Measurements from ENCODE around the gene P2RY6.
"Not testable (repeated sequence)": the region's sequence is repeated elsewhere in the genome, so short reads cannot be mapped to it uniquely, and the experiment has no call there.

P2RY6 gene, protein sequence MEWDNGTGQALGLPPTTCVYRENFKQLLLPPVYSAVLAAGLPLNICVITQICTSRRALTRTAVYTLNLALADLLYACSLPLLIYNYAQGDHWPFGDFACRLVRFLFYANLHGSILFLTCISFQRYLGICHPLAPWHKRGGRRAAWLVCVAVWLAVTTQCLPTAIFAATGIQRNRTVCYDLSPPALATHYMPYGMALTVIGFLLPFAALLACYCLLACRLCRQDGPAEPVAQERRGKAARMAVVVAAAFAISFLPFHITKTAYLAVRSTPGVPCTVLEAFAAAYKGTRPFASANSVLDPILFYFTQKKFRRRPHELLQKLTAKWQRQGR

DNA sequence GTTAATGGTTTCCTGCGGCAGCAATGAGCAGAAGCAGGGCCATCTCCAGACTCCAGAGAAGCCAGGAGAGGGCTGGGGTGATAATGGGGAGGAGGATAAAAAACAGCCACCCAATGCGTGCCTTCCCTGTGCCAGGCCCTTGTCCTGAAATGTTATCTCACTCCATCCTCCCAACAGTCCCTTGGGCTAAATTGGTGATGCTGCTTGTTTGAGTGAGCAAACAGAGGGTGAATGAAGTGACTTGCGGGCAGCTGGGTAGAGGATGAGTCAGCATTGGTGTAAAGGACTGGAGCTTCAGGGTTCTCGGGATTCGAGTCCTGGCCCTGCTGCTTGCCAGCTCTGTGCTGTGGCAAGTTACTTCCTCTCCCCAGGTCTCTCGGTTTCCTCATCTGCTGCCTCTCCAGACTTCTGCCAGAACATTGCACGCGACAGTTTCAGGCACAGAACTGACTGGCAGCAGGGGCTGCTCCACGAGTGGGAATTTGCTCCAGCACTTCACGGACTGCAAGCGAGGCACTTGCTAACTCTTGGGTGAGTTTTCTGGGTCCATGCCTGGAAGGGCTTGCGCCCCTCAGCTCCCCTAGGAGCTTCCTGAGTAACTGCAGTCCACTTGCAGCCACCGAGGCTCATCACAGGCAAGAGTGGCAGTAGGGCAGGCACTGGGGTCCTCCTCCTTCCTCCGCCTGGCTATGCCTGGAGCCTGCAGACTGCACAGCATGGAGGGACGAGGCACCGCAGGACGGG lies at the start of gene P2RY6:
Gene P2RY6 (plus strand): TSS at position 403 of the 744 bp plus-strand sequence. CDS start 24,181 bp downstream, outside the sequence.
- no peak for DNase-seq (ENCODE audit: low read depth in 2 of 2)

DNA sequence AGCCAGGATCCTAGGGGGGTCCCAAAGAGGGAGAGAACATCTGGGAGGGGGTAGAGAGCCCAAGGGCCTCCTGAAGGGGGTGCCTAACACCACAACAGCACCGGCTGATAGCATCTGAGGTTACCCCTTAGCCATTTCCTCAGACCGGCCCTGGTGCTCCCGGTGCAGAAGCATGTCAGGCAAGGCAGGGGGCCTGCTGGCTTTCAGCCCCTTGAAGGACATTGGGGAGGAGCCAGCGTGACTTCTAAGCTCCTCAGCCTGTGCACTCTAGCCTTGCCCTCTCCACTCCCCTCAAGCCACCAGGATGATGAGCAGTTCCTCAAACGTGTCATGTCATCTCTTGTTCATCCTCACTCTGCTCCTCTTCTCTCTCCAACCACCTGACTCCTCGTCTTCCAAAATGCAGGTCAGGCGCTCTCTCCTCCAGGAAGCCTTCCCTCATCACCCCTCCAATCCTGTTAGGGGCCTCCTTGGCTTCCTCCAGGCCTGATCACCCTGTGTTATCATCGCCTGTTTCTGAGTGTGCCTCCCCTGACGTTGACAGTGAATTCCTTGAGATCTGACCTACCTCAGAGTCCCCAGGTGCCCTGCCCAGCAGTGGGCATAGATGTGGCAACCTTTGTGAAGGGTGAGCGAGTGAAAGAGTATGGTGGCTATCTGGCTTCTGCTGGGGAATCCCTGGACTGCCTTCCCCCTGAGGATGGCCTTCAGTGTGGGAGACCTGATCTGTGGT lies 48.0 kb upstream of the P2RY6 start:
- no peak for DNase-seq (ENCODE audit: low read depth in 2 of 2)

DNA sequence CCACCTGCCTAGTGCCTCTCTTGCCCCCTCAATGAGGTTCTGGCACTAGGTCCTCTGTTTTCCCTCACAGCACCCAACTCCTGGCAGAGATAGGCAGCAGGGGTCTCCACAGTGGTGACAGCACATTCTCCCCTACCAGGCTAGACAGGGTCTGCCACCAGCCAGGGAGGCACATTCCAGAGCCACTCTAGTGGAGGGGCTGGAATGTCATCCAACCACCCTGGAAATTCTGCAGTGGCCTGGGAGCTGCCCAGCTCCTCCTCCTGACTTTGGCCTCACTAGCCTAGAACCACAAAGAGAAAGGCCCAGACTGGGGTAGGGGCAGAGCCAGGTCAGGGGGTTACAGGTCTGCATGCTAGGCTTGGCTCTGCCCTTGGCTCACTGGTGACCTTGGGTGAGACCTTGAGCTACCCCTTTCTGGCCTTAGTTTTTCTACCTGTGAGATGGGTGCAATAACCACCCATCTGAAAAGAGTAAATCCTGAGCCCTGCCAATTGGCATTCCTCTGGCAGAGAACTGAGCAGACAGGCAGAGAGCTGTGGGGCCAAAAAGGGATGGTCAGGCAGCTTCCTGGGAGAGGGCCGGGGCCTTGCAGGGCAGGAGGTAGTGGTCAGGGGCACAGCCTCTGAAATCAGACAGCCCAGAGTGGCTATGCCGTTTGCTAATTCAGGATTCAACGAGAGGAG lies 47.0 kb upstream of the P2RY6 start:
- DNase-seq (ENCODE audit: low read depth in 2 of 2): no peak

DNA sequence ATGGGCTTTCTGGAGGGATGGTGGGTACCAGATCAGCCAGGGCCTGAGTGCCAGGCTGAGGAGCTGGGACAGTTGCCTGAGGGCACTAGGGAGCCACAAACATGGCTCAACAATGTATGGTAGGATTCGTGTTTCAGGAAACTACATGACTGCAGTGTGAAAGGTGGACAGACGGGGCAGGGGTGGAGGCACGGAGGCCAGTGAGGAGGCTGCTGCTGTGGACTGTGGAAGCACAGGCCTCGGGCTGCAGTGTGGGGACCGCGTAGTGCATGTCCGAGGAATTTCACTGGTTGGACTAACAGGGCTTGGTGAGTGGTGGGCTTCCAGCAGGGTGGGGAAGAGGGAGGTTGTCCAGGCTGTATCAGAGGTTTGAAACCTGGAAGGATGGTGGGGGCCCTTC lies 46.3 kb upstream of the P2RY6 start:
- no peak for DNase-seq (ENCODE audit: low read depth in 2 of 2)

DNA sequence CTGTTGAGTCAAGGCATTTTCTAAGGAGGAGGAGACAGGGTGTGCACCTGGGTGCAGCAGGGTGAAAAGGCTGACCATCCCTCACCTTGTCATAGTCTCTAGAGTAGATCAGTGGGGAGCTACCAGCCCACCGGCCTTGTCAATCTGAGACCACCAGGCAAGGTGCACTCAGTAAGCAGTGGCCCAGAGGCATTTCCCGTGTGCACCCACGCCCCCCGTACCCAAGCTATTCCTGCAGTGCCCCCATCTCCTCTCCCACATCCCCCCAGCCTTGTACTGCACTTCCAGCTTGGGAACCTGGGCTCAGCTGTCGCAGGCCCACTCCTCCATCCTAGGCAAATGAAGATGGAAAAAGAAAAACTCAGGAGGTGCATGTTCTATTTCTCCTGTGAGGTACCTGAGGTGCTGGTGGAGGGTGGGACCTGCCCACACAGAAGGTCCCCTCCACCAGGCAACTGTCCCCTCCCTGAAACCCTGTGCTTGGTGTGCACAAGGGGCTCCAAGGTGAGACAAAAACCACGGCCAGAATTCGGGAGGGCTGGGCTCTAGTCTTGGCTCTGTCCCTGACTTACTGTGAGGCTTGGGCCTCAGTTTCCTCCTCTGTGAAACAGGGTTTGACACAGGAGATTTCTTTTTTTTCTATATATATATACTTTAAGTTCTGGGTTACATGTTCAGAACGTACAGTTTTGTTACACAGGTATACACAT lies 45.7 kb upstream of the P2RY6 start:
- no peak for DNase-seq (ENCODE audit: low read depth in 2 of 2)

DNA sequence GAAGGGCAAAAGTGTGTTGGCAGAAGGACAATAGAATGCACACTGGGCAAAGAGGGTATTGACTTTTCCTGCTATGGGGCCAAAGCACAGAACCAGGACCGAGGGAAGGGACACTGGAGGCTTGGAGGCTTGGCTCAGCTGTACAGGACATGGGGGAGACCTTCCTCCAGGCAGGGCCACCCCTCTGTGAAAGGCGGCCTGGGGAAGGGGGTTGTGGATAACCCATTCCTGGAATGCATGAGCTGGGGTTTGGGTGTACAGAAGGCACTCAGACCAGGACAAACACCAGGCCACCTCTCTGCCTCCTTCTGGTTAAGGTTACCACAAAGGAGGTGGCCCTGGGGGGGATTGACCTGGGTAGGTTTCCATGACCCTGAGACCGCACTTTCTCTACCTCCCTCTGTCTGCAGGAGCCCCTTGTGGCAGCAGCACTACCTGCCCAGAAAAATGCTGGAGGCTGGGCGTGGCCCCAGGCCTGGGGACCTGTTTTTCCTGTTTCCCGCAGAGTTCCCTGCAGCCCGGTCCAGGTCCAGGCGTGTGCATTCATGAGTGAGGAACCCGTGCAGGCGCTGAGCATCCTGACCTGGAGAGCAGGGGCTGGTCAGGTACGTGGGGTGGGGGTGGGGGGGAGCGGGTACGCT lies 44.4 kb upstream of the P2RY6 start:
- no peak for DNase-seq (ENCODE audit: low read depth in 2 of 2)

DNA sequence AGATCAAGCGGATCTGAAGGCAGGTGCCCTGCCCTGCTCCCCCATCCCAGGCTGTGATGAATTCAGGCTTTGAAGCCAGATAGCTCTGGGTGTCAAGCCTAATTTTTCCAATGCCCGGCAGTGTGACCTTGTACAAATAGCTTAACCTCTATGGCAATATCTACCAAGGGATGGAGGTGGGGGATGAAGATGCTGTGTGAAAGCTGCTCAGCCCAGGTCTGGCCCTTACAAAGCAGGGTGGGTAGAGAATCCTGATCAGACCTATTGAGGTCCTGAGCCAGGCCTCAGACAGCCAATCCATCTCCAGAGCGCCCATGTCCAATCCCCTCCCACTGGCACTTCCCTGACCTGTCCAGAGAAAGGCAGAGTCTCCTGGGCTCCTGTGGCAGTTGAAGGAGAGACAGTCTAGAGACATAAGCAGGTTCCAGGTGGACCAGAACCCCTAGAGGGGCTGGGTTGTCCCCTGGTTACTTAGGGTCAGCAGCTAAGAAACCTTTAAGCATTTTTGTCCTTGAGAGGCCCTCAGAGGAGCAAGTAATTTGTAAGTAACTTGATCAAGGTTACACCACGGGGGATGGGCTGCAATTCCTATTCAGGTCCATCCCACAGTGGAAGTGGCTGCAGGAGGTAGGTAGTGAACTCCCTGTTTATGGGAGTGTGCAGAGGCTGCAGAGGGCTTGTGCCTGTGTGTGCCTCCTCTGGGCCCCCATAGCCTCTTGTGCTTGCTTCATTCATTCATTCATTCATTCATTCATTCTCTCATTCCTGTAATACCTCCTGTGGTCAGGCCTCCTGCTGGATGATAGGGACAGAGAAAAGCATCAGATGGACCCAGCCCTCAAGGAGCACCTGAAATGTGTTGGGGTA lies 43.6 kb upstream of the P2RY6 start:
- DNase-seq (ENCODE audit: low read depth in 2 of 2): no peak

DNA sequence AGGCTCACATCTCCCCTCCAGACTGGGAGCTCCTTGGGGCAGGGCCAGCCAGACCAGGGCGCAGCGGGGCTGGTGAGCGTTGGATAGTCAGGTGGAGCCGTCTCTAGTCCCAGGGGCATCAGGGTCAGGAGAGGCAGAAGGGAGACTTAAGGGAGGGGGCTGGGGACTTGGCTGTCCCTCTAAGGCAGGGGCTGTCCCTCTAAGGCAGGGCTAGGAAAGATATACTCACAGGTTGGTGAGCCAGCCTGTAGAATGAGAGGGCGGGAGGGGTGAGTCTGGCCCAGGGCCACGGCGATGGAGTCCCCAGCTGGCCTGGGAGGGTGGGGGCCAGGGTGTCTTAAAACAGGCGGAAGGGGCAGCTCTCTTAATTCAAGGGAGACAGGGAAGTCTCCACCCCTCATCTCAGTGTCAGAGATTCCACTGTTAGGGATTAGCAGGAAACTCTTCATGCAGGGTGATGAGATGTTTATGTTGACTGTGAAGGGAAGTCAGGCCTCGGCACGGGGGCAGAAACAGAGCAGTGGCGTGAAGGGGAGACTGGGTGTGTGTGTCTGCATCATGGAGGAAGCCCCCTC lies 42.7 kb upstream of the P2RY6 start:
- no peak for DNase-seq (ENCODE audit: low read depth in 2 of 2)

DNA sequence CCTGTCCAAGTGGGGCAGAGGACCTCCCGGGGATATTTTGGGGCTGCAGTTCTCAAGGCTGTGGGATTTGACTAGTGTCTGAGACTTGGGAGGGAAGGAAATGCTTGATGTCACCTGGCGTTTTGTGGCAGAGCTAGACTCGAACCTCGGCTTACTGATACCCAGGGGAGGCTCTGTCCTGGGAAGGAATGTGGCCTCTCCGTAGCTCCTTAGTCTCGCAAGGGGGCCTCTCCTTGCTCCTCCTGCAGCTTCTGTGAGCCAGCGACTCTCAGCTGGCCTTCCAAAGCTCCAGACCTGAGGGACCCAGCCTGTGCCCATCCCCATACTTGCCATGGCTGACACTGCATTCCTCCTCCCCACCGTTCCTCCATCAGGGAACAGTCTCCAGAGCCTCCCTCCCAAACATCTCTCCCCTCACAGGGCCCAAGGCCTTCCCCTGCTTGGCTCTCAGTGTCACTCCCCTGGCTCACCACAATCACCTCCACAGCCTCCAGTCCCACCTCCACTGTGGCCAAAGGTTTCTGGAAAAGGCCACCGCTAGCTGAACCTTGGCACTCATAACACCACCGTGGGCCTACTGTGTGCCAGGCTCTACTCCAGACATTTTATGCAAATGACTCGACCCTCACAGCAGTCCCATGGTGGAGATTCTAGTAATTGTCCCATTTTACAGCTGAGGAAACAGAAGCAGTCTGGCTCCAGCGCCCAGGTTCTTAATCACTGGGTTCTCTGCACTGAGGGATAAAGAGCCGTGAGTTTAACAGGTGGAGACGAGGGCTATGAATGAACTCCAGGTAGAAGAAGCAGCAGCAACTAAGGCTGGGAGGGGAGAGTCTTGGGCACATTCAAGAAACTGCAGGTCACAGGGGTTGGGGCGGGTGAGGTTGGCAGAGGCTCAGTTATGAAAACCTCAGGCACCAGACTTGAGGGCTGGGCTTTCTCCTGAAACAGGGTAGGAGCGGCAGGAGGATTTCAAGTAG lies 42.0 kb upstream of the P2RY6 start:
- no peak for DNase-seq (ENCODE audit: low read depth in 2 of 2)

DNA sequence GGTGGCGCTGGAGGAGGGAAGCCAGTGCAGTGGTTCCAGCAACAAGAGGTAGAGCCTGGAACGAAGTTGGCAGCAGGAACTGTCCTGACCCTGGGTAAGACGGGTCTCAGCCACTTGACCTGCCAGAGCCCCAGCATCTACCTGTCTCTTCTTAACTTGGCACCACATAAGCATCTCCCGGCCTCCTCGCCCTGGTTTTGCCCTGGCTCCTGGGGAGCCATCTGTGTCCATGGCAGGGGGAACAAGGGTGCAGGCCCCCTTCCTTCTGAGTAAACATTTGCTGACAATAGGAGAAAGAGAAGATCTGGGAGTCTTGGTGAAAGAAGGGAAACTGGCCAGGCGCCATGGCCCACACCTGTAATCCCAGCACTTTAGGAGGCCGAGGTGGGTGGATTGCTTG lies 41.2 kb upstream of the P2RY6 start:
- no peak for DNase-seq (ENCODE audit: low read depth in 2 of 2)

DNA sequence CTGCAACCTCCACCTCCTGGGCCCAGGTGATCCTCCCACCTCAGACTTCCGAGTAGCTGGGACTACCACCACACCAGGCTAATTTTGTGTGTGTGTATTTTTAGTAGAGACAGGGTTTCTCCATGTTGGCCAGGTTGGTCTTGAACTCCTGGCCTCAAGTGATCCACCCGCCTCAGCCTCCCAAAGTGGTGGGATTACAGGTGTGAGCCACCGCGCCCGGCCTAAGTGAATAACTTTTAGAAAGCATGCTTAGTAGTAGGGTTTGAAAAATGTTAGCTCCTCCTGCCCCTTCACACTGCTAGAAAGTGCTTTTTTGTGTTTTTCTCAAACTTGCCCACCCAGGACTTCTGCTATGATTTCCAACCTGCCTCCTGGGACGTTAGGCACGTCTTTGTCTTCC lies 39.7 kb upstream of the P2RY6 start:
- not testable (repeated sequence) for DNase-seq (ENCODE audit: low read depth in 2 of 2)

DNA sequence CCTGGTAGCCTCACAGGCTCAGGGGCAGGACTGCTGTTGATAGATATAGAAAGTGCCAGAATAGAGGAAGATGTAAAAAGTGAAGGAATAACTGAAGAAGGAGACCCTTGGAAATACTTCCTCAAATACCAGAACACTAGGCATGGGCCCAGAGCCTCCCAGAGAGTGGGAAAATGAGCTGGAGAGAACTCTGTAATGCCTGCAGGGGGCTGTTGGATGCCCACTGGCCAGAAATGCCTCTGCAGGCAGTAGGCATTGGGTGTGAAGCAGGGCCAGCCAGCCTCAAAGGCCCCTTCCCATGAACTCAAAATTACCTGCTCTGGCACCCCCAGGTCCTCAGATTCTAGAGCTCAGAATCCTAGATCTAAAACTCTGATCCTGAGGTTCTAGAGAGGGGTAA lies 38.9 kb upstream of the P2RY6 start:
- DNase-seq (ENCODE audit: low read depth in 2 of 2): no peak

DNA sequence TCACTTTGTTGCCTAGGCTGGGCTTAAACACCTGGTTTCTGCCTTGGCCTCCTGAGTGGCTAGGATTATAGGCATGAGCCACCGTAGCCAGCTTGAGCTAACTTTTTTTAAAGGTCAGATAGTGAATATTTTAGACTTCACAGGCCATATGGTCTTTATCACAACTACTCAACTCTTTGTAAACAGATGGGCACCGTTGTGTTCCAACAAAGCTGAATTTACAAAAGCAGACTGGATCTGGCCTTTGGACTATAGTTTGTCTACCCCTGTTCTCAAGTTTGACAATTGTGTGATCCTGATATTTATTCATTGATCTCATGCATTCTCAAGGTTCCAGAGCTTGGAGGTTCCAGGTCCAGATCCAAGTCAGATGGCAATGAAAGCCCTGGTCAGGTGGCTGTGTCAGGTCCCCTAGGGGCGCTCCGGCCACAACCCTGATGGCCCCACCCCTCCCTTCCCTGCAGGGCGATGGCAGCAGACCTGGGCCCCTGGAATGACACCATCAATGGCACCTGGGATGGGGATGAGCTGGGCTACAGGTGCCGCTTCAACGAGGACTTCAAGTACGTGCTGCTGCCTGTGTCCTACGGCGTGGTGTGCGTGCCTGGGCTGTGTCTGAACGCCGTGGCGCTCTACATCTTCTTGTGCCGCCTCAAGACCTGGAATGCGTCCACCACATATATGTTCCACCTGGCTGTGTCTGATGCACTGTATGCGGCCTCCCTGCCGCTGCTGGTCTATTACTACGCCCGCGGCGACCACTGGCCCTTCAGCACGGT lies 38.3 kb upstream of the P2RY6 start:
- no peak for DNase-seq (ENCODE audit: low read depth in 2 of 2)

DNA sequence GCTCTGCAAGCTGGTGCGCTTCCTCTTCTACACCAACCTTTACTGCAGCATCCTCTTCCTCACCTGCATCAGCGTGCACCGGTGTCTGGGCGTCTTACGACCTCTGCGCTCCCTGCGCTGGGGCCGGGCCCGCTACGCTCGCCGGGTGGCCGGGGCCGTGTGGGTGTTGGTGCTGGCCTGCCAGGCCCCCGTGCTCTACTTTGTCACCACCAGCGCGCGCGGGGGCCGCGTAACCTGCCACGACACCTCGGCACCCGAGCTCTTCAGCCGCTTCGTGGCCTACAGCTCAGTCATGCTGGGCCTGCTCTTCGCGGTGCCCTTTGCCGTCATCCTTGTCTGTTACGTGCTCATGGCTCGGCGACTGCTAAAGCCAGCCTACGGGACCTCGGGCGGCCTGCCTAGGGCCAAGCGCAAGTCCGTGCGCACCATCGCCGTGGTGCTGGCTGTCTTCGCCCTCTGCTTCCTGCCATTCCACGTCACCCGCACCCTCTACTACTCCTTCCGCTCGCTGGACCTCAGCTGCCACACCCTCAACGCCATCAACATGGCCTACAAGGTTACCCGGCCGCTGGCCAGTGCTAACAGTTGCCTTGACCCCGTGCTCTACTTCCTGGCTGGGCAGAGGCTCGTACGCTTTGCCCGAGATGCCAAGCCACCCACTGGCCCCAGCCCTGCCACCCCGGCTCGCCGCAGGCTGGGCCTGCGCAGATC lies 37.5 kb upstream of the P2RY6 start:
- DNase-seq (ENCODE audit: low read depth in 2 of 2): no peak

DNA sequence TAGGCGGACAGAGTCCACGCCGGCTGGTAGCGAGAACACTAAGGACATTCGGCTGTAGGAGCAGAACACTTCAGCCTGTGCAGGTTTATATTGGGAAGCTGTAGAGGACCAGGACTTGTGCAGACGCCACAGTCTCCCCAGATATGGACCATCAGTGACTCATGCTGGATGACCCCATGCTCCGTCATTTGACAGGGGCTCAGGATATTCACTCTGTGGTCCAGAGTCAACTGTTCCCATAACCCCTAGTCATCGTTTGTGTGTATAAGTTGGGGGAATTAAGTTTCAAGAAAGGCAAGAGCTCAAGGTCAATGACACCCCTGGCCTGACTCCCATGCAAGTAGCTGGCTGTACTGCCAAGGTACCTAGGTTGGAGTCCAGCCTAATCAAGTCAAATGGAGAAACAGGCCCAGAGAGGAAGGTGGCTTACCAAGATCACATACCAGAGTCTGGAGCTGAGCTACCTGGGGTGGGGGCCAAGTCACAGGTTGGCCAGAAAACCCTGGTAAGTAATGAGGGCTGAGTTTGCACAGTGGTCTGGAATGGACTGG lies 36.8 kb upstream of the P2RY6 start:
- no peak for DNase-seq (ENCODE audit: low read depth in 2 of 2)

DNA sequence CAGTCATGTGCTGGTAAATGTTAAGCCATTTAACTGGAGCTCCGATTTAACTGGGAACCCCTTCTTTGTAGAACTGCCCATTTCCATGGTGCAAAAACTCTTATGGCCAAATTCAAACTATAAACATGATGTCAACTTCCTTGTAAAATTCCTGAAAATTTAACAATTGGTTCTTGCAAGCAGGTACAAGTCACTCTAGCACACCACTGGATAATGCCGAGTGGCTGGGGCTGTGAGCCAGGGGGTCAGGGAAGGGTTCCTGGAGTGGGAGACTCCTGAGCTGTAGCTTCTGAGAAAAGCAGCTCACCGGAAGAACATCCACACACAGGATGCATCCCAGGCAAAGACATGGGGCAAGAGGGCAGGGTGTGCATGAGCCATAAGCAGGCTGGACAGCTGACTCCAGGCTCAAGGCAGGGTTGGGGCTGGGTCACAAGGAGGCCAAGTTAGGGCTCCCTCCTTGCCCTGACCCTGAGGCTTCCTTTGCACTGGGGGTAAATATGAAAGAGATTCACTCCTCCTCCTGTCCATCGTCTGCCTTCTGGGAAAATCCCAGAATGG lies 35.9 kb upstream of the P2RY6 start:
- DNase-seq (ENCODE audit: low read depth in 2 of 2): no peak
